AML-193 (cell line): ENCODE measurements around the gene ZNF106.

ENCODE experiments used
- DNase-seq, 2 experiments: peaks; one replicate each; lab custom pipeline; 2025; lab: John Stamatoyannopoulos, UW

ZNF106 gene

DNA sequence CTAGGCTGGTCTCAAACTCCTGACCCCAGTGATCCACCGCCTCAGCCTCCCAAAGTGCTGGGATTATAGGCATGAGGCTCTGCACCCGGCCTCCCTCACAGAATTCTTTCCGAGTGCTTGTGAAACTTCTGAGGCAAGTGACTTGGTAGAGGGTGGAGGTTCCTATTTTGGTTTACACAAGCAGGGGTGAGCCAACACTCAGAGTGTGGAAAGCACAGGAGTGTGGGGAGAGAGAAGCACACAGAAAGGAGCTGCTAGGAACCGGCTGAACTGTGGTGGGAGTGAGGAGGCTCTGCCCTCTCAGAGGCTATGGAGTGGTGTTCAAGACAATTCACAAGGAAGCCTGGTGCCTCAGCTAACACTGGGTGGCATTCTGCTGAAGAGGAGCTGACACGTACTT lies 123.9 kb downstream of the ZNF106 start:
- DNase-seq = peak; percentile 80 to 83

GRCh38 chr15:42365921-42366550 lies 124.9 kb downstream of the ZNF106 start:
- DNase-seq = peak; percentile 54 to 56

GRCh38 chr15:42364529-42364928 lies 126.4 kb downstream of the ZNF106 start:
- DNase-seq = no peak

GRCh38 chr15:42363942-42364341 lies 127.0 kb downstream of the ZNF106 start:
- no peak for DNase-seq

DNA sequence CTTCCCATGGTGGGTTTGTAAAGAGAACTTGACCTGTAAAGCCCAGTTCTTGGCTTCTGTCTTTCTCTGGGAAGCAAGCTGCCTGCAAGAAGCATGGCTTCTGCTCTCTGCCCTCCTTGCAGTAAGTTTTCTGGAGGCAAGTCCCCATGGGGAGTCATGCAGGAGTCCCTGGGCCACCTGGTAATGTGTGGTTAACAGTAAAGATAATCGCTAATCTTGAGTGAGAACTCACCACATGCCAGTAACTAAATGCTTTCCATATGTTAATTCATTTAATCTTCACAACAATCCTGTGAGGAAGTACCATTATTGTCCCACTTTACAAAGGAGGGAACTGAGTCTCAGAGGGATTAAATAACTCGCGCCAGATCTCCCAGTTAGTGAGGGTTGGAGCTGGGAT lies 127.5 kb downstream of the ZNF106 start:
- no peak for DNase-seq
